Measurements from ENCODE around the gene IGSF8. TPM values are rescaled to one million over a fixed set of nuclear protein-coding genes. Genes with fewer than 3 reads are reported as not detected.

IGSF8 gene
- total RNA-seq, 1 donor from 2014 or later, result 24.0 TPM

DNA sequence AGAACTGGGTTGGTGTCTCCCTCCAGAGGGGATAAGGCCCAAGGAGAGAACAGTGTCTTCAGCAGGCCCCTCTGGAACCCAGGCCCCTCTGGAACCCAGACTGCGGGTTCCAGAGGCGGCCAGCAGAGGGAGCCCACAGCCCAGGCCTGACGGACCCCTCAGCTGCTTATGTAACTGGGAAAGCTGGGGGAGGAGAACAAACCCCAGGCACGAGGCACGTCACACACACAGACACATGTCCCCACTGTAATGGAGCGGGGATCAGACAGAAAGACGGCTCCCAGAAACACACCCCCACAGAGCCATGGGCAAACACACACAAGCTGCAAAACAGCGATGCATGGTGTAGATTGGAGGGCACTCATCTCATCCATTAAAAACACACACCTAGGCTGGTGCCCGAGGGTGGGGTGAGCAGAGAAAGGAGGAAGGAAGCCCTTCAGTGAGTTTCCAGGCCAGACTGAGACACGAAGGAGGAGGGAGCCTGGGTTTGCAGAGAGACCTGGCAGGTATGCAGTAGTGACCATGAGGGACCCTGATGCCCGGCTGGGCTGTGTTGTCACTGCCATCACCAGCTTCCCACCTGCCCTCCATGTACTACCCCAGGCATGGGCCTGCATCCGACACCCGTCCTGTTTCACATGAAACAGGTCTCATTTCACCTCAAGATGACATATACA is 2.8 kb upstream of the IGSF8 start:
- DNase-seq (ENCODE audit: extremely low spot score, unreplicated experiment), result peak; percentile 88
- Mint-ChIP-seq H3K27me3 (ENCODE audit: unreplicated experiment) (peaks cover 16% of the 10 kb centered on the region), H3K4me1 (ENCODE audit: unreplicated experiment) (peaks cover 46% of the 10 kb centered on the region), H3K9me3 (ENCODE audit: unreplicated experiment) (no peaks in the 10 kb centered on the region), H3K36me3 (ENCODE audit: unreplicated experiment) (no peaks in the 10 kb centered on the region), H3K27ac (ENCODE audit: unreplicated experiment) (no peak overlapping the region), H3K4me3 (ENCODE audit: unreplicated experiment) (no peak overlapping the region)
- TF ChIP-seq, protein P1, sequence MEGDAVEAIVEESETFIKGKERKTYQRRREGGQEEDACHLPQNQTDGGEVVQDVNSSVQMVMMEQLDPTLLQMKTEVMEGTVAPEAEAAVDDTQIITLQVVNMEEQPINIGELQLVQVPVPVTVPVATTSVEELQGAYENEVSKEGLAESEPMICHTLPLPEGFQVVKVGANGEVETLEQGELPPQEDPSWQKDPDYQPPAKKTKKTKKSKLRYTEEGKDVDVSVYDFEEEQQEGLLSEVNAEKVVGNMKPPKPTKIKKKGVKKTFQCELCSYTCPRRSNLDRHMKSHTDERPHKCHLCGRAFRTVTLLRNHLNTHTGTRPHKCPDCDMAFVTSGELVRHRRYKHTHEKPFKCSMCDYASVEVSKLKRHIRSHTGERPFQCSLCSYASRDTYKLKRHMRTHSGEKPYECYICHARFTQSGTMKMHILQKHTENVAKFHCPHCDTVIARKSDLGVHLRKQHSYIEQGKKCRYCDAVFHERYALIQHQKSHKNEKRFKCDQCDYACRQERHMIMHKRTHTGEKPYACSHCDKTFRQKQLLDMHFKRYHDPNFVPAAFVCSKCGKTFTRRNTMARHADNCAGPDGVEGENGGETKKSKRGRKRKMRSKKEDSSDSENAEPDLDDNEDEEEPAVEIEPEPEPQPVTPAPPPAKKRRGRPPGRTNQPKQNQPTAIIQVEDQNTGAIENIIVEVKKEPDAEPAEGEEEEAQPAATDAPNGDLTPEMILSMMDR (IDR thresholded peaks at IDR 0.05), result peak; percentile 94

DNA sequence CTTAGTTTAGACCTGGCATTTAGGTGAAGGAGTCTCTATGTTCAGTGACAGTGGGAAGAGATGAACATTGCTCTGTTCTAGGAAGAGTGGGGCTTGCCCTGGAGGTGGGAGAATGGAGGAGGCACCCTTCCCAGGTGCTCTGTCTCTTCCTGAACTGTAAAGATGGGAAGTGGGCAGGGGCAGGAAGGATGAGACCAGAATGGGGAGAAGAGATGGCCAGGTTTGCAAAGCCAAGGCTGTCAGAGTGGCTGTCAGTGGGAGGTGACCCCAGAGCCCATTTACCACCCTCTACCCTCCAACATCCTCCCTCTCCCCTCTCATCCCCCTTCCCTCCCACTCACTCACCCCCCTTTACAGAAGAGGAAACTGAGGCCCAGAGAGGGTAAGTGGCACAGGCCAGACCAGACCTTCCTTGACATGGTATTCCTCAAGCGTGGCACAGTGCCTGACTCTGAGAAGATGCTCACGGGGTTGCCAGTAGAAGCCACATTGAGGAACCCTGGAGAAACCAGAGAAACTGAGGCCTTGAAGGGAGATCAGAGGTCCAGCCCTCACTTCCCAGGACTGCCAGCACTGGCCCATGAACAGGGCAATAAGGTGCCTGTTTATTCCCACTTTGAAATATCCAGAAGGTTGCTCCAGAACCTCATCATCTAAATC is 1.4 kb upstream of the IGSF8 start:
- Mint-ChIP-seq H3K4me1 (ENCODE audit: unreplicated experiment) (peaks cover 48% of the 10 kb centered on the region), H3K27me3 (ENCODE audit: unreplicated experiment) (peaks cover 7% of the 10 kb centered on the region), H3K9me3 (ENCODE audit: unreplicated experiment) (no peaks in the 10 kb centered on the region), H3K27ac (ENCODE audit: unreplicated experiment) (no peak overlapping the region), H3K36me3 (ENCODE audit: unreplicated experiment) (no peaks in the 10 kb centered on the region), H3K4me3 (ENCODE audit: unreplicated experiment) (no peak overlapping the region)
- TF ChIP-seq, protein P1 (IDR thresholded peaks at IDR 0.05), result no peak
- DNase-seq (ENCODE audit: extremely low spot score, unreplicated experiment), result no peak

DNA sequence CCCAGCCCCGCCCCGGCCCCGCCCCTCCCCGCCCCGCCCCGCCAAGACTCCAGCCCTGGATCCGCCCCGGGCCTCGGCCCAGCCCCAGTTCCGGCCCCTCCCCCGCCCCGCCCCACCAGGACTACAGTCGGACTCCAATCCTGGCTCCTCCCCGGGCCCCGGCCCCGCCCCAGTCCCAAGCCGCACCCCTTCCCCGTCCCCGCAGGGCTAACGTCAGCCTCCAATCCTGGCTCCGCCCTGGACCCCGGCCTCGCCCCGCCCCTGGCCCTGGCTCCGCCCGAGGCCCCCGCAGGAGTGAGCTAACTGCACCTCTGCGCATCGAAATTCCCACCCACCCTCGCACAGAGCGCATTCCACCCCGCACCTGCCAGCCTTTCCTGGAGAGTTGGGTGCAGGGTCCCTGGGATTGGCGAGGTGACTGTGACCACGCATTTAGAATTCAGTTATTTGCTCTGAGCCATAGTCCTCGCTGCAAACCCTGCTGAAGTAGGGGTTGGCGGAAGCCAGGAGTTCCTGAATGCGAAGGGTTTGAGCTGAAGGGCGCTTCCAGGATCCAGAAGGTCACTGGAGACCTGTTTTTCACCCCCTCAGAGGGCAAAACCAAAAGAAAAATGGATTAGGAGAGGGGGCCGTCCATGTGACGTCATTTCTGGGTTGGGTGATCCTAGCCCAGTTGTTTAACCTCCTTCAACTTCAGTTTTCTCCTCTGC is 588 bp upstream of the IGSF8 start:
- peaks cover 3% of the 10 kb centered on the region for H3K27me3 Mint-ChIP-seq (ENCODE audit: unreplicated experiment)
- DNase-seq (ENCODE audit: extremely low spot score, unreplicated experiment), result peak; percentile 97
- H3K4me1 Mint-ChIP-seq (ENCODE audit: unreplicated experiment), result peaks cover 40% of the 10 kb centered on the region
- no peaks in the 10 kb centered on the region for H3K9me3 Mint-ChIP-seq (ENCODE audit: unreplicated experiment)
- H3K4me3 Mint-ChIP-seq (ENCODE audit: unreplicated experiment), result peak overlapping the region; percentile 66
- no peaks in the 10 kb centered on the region for H3K36me3 Mint-ChIP-seq (ENCODE audit: unreplicated experiment)
- TF ChIP-seq, protein P1 (IDR thresholded peaks at IDR 0.05), result no peak
- peak overlapping the region; percentile 50 for H3K27ac Mint-ChIP-seq (ENCODE audit: unreplicated experiment)

DNA sequence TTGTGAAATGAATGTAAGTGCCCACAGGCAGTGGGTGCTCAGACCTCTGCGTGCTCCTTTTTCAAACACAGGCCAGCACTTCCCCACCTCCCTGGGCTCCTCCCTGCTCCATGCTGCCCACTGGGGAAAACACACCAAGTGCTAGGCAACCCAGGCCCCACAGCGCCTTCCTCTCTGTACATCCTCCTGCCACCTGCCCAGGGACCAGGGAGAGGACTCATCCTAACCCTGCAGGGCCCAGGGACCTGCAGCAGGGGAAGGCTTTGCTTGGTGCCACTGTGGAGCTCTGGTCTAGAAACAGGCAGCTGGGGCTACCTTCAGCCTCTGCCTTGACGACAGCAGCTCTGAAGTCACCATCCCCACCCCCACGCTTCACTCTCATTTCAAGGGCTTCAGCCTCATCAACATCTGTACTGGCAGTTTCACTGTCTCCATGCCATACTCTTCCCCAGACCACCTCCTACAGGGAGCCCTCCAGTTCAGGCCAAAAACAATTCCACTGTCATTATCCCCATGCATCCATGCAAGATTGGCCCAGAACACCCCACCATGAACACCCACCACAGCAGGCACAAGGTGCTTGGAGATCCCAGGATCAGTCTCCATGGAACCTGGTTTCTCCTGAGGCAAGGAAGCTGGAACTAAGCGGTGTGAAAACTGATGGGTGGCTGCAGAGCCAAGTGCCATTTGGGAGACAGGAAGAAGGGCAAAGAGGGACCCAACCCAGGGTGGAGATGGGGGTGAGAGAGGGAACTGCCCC is 1.1 kb downstream of the IGSF8 start:
- Mint-ChIP-seq H3K4me3 (ENCODE audit: unreplicated experiment) (peak overlapping the region; percentile 77), H3K27me3 (ENCODE audit: unreplicated experiment) (no peaks in the 10 kb centered on the region), H3K4me1 (ENCODE audit: unreplicated experiment) (peaks cover 26% of the 10 kb centered on the region), H3K27ac (ENCODE audit: unreplicated experiment) (no peak overlapping the region), H3K36me3 (ENCODE audit: unreplicated experiment) (no peaks in the 10 kb centered on the region), H3K9me3 (ENCODE audit: unreplicated experiment) (no peaks in the 10 kb centered on the region)
- TF ChIP-seq, protein P1 (IDR thresholded peaks at IDR 0.05), result no peak
- DNase-seq (ENCODE audit: extremely low spot score, unreplicated experiment), result no peak
